Mesangial cell (primary cell): ENCODE data around the gene UIMC1. TPM values are rescaled to one million over a fixed set of nuclear protein-coding genes. Genes with fewer than 3 reads are reported as not detected.

Experiments
- total RNA-seq: library from RNA; depleted of rRNA; stranded (reverse); fragments of >200 nt; gene quantifications from 2 replicates; pipeline ENCODE4 v1.2.3, GENCODE V29; 2015

Gene UIMC1
- 14.7 and 16.5 TPM in 2 replicates for total RNA-seq

DNA sequence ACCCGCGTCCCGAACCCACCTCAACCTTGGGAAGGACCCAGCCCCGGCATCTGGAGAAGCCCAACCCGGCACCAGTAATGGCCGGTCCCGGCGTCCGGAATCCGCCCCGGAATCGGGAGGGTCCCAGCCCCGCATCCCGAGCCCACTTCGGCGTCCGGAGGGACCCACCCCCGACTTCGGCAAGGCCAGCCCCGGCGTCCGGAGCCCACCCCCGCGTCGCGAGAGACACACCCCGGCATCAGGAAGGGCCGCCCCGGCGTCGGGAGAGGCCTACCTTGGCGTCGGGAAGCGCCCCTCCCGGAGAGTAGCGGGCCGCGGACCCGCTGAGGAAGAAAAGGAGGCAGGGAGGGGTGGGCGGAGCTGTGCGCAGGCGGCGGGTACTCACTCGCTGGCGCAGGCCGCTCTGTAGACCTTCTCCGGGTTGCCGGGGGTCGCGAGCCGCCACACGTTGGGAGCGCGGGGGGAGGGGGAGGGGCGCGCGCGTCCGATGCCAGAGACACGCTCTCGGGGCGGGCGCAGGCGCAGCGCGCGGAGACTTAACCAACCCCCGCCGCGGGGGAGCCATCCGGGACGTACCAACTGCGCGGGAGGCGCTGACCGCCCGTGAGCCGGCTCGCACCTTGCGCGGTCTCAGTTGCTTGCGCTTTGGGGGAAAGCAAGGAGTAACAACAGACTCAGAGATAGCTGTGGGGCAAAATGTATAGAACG lies at the start of gene UIMC1:
Gene UIMC1 (minus strand): TSS at position 515 of the 708 bp plus-strand sequence. CDS start 24,164 bp downstream, outside the sequence.

DNA sequence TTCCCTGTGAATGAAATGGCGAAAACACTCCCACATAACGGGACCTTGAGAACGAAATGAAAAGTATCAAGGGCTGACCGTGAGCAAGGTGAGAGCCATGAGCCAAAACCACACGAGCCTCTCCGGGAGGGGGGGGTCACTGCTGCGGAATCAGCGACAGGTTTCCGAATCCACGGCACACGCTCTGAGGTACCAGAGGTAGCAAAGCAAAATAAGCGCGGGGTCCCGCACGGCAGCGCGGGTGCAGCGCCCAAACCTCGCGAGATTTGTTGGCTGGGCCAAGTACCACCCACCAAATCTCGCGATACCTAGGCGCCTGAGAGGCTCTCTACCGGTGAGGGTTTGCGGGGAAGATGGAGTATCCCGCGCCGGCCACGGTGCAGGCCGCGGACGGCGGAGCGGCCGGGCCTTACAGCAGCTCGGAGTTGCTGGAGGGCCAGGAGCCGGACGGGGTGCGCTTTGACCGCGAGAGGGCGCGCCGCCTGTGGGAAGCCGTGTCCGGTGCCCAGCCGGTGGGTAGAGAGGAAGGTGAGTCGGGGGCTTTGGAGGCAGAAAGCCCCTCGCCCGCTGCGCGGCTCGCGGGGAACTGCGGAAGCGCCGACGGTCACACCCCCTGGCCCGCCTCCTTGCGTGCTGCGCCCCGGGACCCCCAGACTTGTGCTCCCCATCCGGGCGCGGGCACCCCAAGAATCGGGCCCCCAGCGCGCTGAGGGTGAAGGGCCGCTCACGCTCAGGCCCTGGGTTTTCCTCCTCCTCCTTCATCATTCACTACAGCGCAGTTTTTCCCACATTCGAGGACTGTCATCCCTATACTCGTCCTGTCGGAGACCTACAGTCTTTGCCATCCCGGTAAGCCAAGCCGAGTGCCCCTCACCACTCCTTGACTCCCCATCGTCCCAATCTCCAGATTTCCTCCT lies 16.1 kb upstream of the UIMC1 start, which contains the start of gene ZNF346:
Gene ZNF346 (plus strand): TSS at position 311 of the 917 bp plus-strand sequence. CDS start 43 bp downstream, at position 354.

DNA sequence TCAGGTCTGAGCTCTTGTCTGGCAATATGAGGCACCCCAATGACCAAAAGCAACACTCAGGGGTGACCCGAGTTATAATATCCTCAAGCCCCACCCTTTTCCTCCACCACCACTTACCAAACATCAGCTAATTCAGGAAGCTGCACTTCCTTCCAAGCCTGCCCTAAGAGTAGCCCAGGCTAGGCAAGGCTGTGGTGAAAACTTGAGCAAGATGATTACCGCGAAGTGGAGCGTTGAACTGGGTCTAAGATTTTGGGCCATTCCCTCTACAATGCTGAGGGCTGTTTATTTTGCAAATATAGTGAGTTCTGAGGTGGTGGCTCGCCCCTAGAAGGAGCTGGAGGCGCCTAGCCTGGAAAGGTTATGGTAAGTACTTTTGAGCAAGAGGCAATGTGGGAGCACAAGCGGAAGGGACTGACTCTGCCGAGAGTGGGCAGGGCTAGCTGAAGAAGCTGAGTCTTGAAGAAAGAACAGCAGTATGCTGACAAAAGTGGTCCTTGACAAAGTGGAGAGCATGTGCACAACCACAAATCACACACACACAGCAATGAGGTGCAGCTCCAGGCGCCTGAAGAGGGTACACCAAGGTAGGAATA lies 107.2 kb downstream of the UIMC1 start, which contains the start of gene HK3:
Gene HK3 (minus strand): TSS at position 51 of the 596 bp plus-strand sequence. CDS start 3,187 bp downstream, outside the sequence.

Other genes with a start within 250 kb of the UIMC1 start
- gene UNC5A, start 196.2 kb downstream of the UIMC1 start, total RNA-seq = 0.25 and 0.33 TPM in 2 replicates
- gene HK3, start 107.4 kb downstream of the UIMC1 start, total RNA-seq = not detected in 2 replicates
- 13.0 and 17.4 TPM in 2 replicates for gene ZNF346, start 15.9 kb upstream of the UIMC1 start, total RNA-seq
- 15.8 and 25.6 TPM in 2 replicates for gene FGFR4, start 80.1 kb upstream of the UIMC1 start, total RNA-seq
- 23.1 and 28.0 TPM in 2 replicates for gene NSD1, start 127.0 kb upstream of the UIMC1 start, total RNA-seq